Sigmoid colon (tissue), 7 donors: ENCODE measurements around the gene NCOA6. TPM values are rescaled to one million over a fixed set of nuclear protein-coding genes. Genes with fewer than 3 reads are reported as not detected.

ENCODE experiments used
- DNase-seq: peaks from one replicate; pipeline ENCODE4 v3.0.0-alpha.2; 2019
- H3K27ac ChIP-seq, 4 donors: fragments of 200-600 bp; sonication (generic); one replicate each; pipeline ENCODE4 v1.5.1; 2016 to 2019; ENCODE audit warnings: mild to moderate bottlenecking in 1 of 4
- H3K27me3 ChIP-seq, 3 donors: fragments of 200-600 bp; sonication (generic); one replicate each; pipeline ENCODE4 v1.5.1; 2019; ENCODE audit warnings: mild to moderate bottlenecking in 1 of 3
- H3K36me3 ChIP-seq, 4 donors: fragments of 200-600 bp; sonication (generic); one replicate each; pipeline ENCODE4 v1.5.1; 2016 to 2019
- H3K4me1 ChIP-seq, 4 donors: fragments of 200-600 bp; sonication (generic); one replicate each; pipeline ENCODE4 v1.5.1; 2017 to 2019
- H3K4me3 ChIP-seq, 4 donors: fragments of 200-600 bp; sonication (generic); one replicate each; pipeline ENCODE4 v1.5.1; 2017 to 2019; ENCODE audit warnings: mild to moderate bottlenecking in 2 of 4, moderate library complexity in 1 of 4
- H3K9me3 ChIP-seq, 4 donors: fragments of 200-600 bp in 3 of 4; sonication (generic) in 3 of 4; one replicate each; pipeline versions ENCODE4 v1.5.1 to v1.6.1; 2013 to 2019
- EP300 ChIP-seq, 4 donors: sonication (generic); formaldehyde crosslinking; IDR thresholded peaks; one replicate each; pipeline ENCODE4 v1.6.1; 2017; ENCODE audit warnings: antibody characterized with exemption in 4 of 4
- POLR2A ChIP-seq, 2 donors: fragments of 450-650 bp; IDR thresholded peaks; one replicate each; pipeline ENCODE4 v1.6.1; 2016; ENCODE audit warnings: antibody characterized with exemption in 2 of 2, mild to moderate bottlenecking in 2 of 2, moderate library complexity in 2 of 2
- POLR2AphosphoS5 ChIP-seq, 4 donors: sonication (generic); formaldehyde crosslinking; IDR thresholded peaks; one replicate each; pipeline ENCODE4 v1.6.1; 2017; ENCODE audit warnings: antibody characterized with exemption in 4 of 4
- whole genome bisulfite sequencing, 2 donors: extraction: QIAGEN DNeasy Blood & Tissue Kit; methylation state at CpG; one replicate each; pipeline ENCODE4 v1.1.7; 2013; 5-methylcytosine and 5-hydroxymethylcytosine counted together
- intact Hi-C: fragments of 100-400 bp; cut with DNase I; formaldehyde crosslinking; loops from one replicate; pipeline ENCODE4 v1.15.1; 2023
- polyA plus RNA-seq, 3 donors: library from polyadenylated mRNA; stranded (reverse); fragments of 200-250 nt; gene quantifications; one replicate each; pipeline ENCODE4 v1.2.3, GENCODE V29; 2013
- total RNA-seq, 4 donors: library from RNA; depleted of rRNA; stranded (reverse); fragments of >200 nt; gene quantifications; one replicate each; pipeline ENCODE4 v1.1.0, GENCODE V29; 2016
- TF ChIP-seq, protein P1 (sequence below), 4 experiments: fragments of 450-650 bp in 3 of 4; fragments of 200-600 bp in 1 of 4; IDR thresholded peaks; one replicate each; pipeline ENCODE4 v1.5.1; 2016 to 2019; ENCODE audit warnings: antibody characterized with exemption in 4 of 4, mild to moderate bottlenecking in 3 of 4, moderate library complexity in 2 of 4
- donor health status: healthy with polysubstance abuse.
- donor health status: Bipolar disorder and iron deficiency.
- donor health status: healthy.

Gene NCOA6
- total and polyA plus RNA-seq, 7 donors = 16.9 to 24.9 (median 21.8) TPM

DNA sequence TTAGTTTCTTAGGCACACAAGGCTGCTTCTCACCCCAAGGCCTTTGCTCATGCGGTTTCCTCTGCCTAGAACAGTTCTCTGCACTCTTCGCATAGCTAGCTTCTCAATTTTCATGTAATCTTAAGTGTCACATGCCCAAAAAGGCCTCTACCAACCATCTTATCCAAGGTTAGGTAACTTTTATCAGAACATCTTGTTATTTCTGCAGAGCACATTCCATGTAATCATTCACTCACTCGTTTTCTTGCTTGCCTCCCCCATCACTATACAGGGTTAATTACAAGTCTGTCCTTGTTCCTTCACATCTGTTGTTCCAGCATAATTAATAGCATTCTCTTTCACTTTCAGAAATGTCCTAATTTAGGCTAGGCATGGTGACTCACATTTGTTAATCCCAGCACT lies 53.8 kb downstream of the NCOA6 start:
- no peak overlapping the region for H3K4me3 ChIP-seq
- no peaks in the 10 kb centered on the region for H3K27me3 ChIP-seq
- H3K36me3 ChIP-seq = peaks cover 17 to 91% (median 31%) of the 10 kb centered on the region in 4 donors
- WGBS, 2 donors = 87 to 88% methylated on average over 3 of the region's 3 CpGs
- intact Hi-C loops = no loop called here
- peaks cover 0 to 3% (median 0%) of the 10 kb centered on the region in 4 donors for H3K4me1 ChIP-seq
- no peaks in the 10 kb centered on the region for H3K9me3 ChIP-seq
- no peak overlapping the region for H3K27ac ChIP-seq
- no peak for DNase-seq
- TF ChIP-seq POLR2A (IDR thresholded peaks at IDR 0.05) (no peak), EP300 (IDR thresholded peaks at IDR 0.05) (no peak), POLR2AphosphoS5 (IDR thresholded peaks at IDR 0.05) (no peak)
- TF ChIP-seq, protein P1, sequence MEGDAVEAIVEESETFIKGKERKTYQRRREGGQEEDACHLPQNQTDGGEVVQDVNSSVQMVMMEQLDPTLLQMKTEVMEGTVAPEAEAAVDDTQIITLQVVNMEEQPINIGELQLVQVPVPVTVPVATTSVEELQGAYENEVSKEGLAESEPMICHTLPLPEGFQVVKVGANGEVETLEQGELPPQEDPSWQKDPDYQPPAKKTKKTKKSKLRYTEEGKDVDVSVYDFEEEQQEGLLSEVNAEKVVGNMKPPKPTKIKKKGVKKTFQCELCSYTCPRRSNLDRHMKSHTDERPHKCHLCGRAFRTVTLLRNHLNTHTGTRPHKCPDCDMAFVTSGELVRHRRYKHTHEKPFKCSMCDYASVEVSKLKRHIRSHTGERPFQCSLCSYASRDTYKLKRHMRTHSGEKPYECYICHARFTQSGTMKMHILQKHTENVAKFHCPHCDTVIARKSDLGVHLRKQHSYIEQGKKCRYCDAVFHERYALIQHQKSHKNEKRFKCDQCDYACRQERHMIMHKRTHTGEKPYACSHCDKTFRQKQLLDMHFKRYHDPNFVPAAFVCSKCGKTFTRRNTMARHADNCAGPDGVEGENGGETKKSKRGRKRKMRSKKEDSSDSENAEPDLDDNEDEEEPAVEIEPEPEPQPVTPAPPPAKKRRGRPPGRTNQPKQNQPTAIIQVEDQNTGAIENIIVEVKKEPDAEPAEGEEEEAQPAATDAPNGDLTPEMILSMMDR (IDR thresholded peaks at IDR 0.05) = no peak

DNA sequence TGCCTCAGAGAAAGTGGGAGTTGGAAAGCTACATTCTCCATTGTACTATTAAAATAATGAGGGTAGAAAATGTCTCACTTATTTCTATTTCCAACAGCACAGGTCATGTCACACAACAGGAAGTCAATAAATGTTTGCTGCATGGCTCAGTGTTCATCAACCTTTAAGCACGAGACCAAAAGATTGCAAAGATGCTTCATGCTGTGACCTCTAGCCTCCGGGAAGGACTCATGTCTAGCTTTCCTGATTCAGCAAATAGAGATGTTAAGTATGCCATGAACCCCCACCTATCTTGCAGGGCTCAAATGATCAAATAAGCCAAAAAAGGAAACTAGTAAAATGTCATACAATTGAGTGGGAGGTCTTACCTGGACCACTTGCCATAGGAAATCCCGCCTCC lies 57.4 kb downstream of the NCOA6 start:
- TF ChIP-seq, protein P1 (IDR thresholded peaks at IDR 0.05) = no peak
- TF ChIP-seq POLR2AphosphoS5 (IDR thresholded peaks at IDR 0.05) (no peak), POLR2A (IDR thresholded peaks at IDR 0.05) (no peak), EP300 (IDR thresholded peaks at IDR 0.05) (no peak)
- H3K9me3 ChIP-seq = no peaks in the 10 kb centered on the region
- H3K36me3 ChIP-seq = peaks cover 16 to 92% (median 37%) of the 10 kb centered on the region in 4 donors
- peaks cover 0 to 3% (median 0%) of the 10 kb centered on the region in 4 donors for H3K4me1 ChIP-seq
- WGBS, 2 donors = 89 to 93% methylated on average over 3 of the region's 3 CpGs
- no peaks in the 10 kb centered on the region for H3K27me3 ChIP-seq
- intact Hi-C loops = loop anchor here (2.0 to 5.0 kb wide), 2 partner anchors 186 to 453 kb away; no protein-coding TSS in a partner anchor
- H3K4me3 ChIP-seq = no peak overlapping the region
- no peak overlapping the region for H3K27ac ChIP-seq
- no peak for DNase-seq

DNA sequence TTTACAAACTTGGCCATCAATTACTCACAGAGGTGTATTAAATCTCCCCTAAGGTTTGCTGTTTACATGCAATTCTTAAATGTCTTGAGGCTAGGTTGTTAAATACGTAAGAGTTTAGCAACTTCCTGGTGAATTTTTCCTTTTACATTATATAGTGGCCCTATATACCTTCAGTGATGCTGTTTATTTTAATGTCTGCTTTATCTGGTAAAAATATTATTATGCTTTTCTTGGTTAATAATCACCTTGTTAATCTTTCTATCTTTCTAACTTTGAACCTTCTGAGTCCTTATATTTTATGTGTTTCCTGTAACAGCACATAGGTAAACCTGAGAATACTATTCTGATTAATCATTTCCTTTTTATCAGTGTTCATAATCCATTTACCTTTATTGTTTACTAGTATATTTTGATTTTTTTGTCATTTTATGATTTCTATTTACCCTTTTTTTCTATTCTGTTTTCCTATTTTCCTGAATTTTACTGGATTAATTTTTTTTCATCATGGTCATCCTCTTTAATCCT lies 63.4 kb downstream of the NCOA6 start:
- H3K9me3 ChIP-seq = no peaks in the 10 kb centered on the region
- H3K27me3 ChIP-seq = no peaks in the 10 kb centered on the region
- WGBS, 2 donors = 1 to 40% methylated on average over 1 of the region's 1 CpG
- no peak overlapping the region for H3K27ac ChIP-seq
- peaks cover 33 to 98% (median 50%) of the 10 kb centered on the region in 4 donors for H3K36me3 ChIP-seq
- no peaks in the 10 kb centered on the region for H3K4me1 ChIP-seq
- no peak for TF ChIP-seq POLR2A (IDR thresholded peaks at IDR 0.05)
- no peak for TF ChIP-seq POLR2AphosphoS5 (IDR thresholded peaks at IDR 0.05)
- TF ChIP-seq, protein P1 (IDR thresholded peaks at IDR 0.05) = no peak
- no peak for TF ChIP-seq EP300 (IDR thresholded peaks at IDR 0.05)
- intact Hi-C loops = no loop called here
- no peak for DNase-seq
- no peak overlapping the region for H3K4me3 ChIP-seq

DNA sequence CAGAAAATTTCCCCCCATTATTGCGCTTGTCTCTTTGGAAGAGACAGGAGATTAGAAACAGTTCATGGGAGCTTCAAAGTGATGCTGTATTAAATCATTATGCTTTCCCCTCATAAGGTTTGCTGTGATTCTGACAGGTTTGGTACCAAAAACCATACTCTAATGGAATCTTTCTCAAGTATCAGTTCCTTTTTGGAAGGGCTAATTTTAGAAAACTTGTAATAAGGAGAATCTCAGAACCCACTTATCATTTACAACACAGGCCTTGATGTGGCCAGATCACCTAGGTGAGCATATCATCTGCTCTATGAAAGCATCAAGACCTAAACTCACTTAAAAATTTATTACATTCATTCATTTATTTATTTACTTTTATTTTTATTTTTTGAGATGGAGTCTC lies 70.1 kb downstream of the NCOA6 start:
- no peak overlapping the region for H3K27ac ChIP-seq
- TF ChIP-seq, protein P1 (IDR thresholded peaks at IDR 0.05) = no peak
- TF ChIP-seq POLR2AphosphoS5 (IDR thresholded peaks at IDR 0.05) (no peak), POLR2A (IDR thresholded peaks at IDR 0.05) (no peak), EP300 (IDR thresholded peaks at IDR 0.05) (no peak)
- intact Hi-C loops = no loop called here
- H3K4me1 ChIP-seq = no peaks in the 10 kb centered on the region
- H3K9me3 ChIP-seq = no peaks in the 10 kb centered on the region
- H3K27me3 ChIP-seq = no peaks in the 10 kb centered on the region
- H3K36me3 ChIP-seq = peaks cover 27 to 95% (median 43%) of the 10 kb centered on the region in 4 donors
- 98 to 99% methylated on average over 1 of the region's 1 CpG for WGBS, 2 donors
- no peak overlapping the region for H3K4me3 ChIP-seq
- DNase-seq = no peak

DNA sequence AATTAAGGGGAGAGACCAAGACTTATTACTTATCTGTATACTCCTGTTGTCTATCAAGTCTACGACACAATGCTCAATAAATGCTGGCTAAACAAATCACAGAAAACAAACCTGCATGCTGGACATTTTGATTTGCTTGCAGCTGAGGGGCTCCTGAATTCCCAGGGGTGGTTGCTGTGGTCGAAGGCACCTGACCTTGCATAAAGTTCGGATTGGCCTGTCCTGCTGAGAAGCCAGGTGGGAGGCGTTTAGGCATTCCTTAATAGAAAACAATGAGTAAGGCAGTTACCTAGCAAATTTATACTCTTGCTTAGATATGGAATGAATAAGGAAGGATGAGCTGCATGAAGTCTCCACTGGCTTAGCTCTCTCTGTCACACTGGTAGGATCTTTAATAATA lies 70.8 kb downstream of the NCOA6 start:
- Histone ChIP-seq H3K4me3 (no peak overlapping the region), H3K4me1 (no peaks in the 10 kb centered on the region), H3K27ac (no peak overlapping the region), H3K36me3 (peaks cover 34 to 95% (median 45%) of the 10 kb centered on the region in 4 donors), H3K27me3 (no peaks in the 10 kb centered on the region), H3K9me3 (no peaks in the 10 kb centered on the region)
- TF ChIP-seq EP300 (IDR thresholded peaks at IDR 0.05) = no peak
- TF ChIP-seq, protein P1 (IDR thresholded peaks at IDR 0.05) = no peak
- TF ChIP-seq POLR2A (IDR thresholded peaks at IDR 0.05) = no peak
- TF ChIP-seq POLR2AphosphoS5 (IDR thresholded peaks at IDR 0.05) = no peak
- no peak for DNase-seq
- intact Hi-C loops = no loop called here
- WGBS, 2 donors = 63 to 82% methylated on average over 4 of the region's 4 CpGs
